GM10266 (cell line): ENCODE measurements around the gene SMOC2.

Experiments used
- DNase-seq: peaks from one replicate; pipeline ENCODE4 v3.0.0; 2012; ENCODE audit errors: extremely low spot score
- CTCF ChIP-seq: IDR thresholded peaks from 2 replicates; pipeline ENCODE4 v1.5.1; 2012; ENCODE audit warnings: mild to moderate bottlenecking, low read depth; ENCODE audit not compliant: control insufficient read depth, insufficient read depth; ENCODE audit errors: missing control alignments

Gene SMOC2

GRCh38 chr6:168419569-168419968 is 21.4 kb upstream of the SMOC2 start:
- no peak for DNase-seq
- no peak for TF ChIP-seq CTCF

- no peak for TF ChIP-seq CTCF
- DNase-seq, result no peak
Measured at GRCh38 chr6:168420084-168420483, 20.9 kb upstream of the SMOC2 start.

- no peak for TF ChIP-seq CTCF
- no peak for DNase-seq
Measured at GRCh38 chr6:168420706-168421105, 20.3 kb upstream of the SMOC2 start.

GRCh38 chr6:168427184-168427583 is 13.8 kb upstream of the SMOC2 start:
- TF ChIP-seq CTCF, result no peak

GRCh38 chr6:168428052-168428826 is 12.7 kb upstream of the SMOC2 start:
- DNase-seq, result no peak
- no peak for TF ChIP-seq CTCF

More at GRCh38 chr6:168427184-168427583, 13.8 kb upstream of the SMOC2 start:
- DNase-seq, result no peak

- DNase-seq, result no peak
- TF ChIP-seq CTCF, result no peak
Measured at GRCh38 chr6:168428863-168429262, 12.1 kb upstream of the SMOC2 start.

- no peak for DNase-seq
- no peak for TF ChIP-seq CTCF
Measured at GRCh38 chr6:168432196-168432595, 8.8 kb upstream of the SMOC2 start.
